ENCODE measurements around the gene ZNF827.

ZNF827 gene

DNA sequence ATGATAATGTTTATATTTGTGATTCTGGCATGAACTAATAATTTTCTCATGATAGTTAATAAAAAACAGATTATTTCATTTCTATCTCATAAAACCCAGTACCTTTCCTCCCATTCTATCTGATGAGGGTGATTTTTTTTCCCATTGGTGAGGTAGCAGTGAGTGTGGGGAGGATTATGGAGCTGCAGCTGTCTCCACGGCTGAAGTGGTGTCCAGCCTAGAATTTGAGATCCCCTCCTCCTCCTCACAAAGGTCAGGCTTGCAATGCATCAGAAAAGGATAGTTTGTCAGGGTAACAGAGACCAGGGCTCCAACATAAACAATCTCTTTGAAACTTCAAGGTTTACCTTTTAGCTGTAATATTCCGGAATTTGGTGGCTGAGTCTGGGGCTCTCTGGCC lies 197.8 kb downstream of the ZNF827 start:
- Histone ChIP-seq H3K27ac (ENCODE audit: extremely low read depth, low read depth, low read length) (no peak overlapping the region), H3K4me1 (ENCODE audit: control insufficient read depth, insufficient read depth, low read length) (no peaks in the 10 kb centered on the region), H3K4me3 (ENCODE audit: low read depth, low read length) (no peak overlapping the region), H3K9me3 (ENCODE audit: control insufficient read depth, insufficient read depth, low read depth, low read length) (no peaks in the 10 kb centered on the region), H3K36me3 (ENCODE audit: control insufficient read depth in 2 of 2, insufficient read depth in 1 of 2, low read length in 2 of 2) (no peaks in the 10 kb centered on the region)
- POLR2A ChIA-PET, result no interaction called here
- TF ChIP-seq KLF8 (tag by site-specific recombination; IDR thresholded peaks at IDR 0.05), result no peak
- TF ChIP-seq, protein P1, sequence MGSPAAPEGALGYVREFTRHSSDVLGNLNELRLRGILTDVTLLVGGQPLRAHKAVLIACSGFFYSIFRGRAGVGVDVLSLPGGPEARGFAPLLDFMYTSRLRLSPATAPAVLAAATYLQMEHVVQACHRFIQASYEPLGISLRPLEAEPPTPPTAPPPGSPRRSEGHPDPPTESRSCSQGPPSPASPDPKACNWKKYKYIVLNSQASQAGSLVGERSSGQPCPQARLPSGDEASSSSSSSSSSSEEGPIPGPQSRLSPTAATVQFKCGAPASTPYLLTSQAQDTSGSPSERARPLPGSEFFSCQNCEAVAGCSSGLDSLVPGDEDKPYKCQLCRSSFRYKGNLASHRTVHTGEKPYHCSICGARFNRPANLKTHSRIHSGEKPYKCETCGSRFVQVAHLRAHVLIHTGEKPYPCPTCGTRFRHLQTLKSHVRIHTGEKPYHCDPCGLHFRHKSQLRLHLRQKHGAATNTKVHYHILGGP (tag by site-specific recombination; IDR thresholded peaks at IDR 0.05), result no peak
- TF ChIP-seq, protein P2, sequence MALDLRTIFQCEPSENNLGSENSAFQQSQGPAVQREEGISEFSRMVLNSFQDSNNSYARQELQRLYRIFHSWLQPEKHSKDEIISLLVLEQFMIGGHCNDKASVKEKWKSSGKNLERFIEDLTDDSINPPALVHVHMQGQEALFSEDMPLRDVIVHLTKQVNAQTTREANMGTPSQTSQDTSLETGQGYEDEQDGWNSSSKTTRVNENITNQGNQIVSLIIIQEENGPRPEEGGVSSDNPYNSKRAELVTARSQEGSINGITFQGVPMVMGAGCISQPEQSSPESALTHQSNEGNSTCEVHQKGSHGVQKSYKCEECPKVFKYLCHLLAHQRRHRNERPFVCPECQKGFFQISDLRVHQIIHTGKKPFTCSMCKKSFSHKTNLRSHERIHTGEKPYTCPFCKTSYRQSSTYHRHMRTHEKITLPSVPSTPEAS (tag by site-specific recombination; IDR thresholded peaks at IDR 0.05), result no peak
- TF ChIP-seq, protein P3, sequence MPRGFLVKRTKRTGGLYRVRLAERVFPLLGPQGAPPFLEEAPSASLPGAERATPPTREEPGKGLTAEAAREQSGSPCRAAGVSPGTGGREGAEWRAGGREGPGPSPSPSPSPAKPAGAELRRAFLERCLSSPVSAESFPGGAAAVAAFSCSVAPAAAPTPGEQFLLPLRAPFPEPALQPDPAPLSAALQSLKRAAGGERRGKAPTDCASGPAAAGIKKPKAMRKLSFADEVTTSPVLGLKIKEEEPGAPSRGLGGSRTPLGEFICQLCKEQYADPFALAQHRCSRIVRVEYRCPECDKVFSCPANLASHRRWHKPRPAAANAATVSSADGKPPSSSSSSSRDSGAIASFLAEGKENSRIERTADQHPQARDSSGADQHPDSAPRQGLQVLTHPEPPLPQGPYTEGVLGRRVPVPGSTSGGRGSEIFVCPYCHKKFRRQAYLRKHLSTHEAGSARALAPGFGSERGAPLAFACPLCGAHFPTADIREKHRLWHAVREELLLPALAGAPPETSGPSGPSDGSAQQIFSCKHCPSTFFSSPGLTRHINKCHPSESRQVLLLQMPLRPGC (tag by site-specific recombination; IDR thresholded peaks at IDR 0.05), result no peak
- TF ChIP-seq ZNF112 (tag by site-specific recombination; IDR thresholded peaks at IDR 0.05), result no peak
- TF ChIP-seq ZSCAN16 (tag by site-specific recombination; IDR thresholded peaks at IDR 0.05), result no peak
- CTCF ChIA-PET, result no interaction called here

DNA sequence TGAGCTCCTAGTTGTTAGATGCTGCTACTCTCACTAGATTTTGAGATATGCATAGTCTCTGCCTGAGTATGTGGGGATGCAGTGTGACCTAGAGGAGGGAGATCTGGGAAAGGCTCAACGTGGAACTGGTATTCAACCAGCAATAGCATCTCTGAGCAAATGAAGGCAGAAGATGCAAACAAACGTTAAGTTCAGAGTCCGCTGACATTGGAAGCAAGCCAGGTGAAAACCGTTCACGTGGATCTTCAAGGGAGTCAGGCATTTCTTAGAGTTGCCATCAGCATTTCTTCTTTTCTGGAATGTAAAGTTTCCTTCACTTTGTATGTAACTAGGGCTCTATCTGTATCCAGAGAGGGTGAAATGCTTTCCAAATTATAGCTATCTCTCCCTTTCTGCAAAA lies 198.8 kb downstream of the ZNF827 start:
- Histone ChIP-seq H3K27ac (ENCODE audit: extremely low read depth, low read depth, low read length) (no peak overlapping the region), H3K4me1 (ENCODE audit: control insufficient read depth, insufficient read depth, low read length) (no peaks in the 10 kb centered on the region), H3K4me3 (ENCODE audit: low read depth, low read length) (no peak overlapping the region), H3K9me3 (ENCODE audit: control insufficient read depth, insufficient read depth, low read depth, low read length) (no peaks in the 10 kb centered on the region), H3K36me3 (ENCODE audit: control insufficient read depth in 2 of 2, insufficient read depth in 1 of 2, low read length in 2 of 2) (no peaks in the 10 kb centered on the region)
- ChIA-PET CTCF (no interaction called here), POLR2A (no interaction called here)
- TF ChIP-seq ZNF157 (tag by site-specific recombination; IDR thresholded peaks at IDR 0.05) (no peak), KLF9 (tag by site-specific recombination; IDR thresholded peaks at IDR 0.05; ENCODE audit: low read depth) (no peak), ZNF202 (tag by site-specific recombination; IDR thresholded peaks at IDR 0.05; ENCODE audit: borderline replicate concordance) (no peak), ZNF19 (tag by site-specific recombination; IDR thresholded peaks at IDR 0.05; ENCODE audit: low read depth) (no peak), GLIS2 (tag by site-specific recombination; IDR thresholded peaks at IDR 0.05) (no peak), ZNF248 (tag by site-specific recombination; IDR thresholded peaks at IDR 0.05) (no peak)
- TF ChIP-seq, protein P4, sequence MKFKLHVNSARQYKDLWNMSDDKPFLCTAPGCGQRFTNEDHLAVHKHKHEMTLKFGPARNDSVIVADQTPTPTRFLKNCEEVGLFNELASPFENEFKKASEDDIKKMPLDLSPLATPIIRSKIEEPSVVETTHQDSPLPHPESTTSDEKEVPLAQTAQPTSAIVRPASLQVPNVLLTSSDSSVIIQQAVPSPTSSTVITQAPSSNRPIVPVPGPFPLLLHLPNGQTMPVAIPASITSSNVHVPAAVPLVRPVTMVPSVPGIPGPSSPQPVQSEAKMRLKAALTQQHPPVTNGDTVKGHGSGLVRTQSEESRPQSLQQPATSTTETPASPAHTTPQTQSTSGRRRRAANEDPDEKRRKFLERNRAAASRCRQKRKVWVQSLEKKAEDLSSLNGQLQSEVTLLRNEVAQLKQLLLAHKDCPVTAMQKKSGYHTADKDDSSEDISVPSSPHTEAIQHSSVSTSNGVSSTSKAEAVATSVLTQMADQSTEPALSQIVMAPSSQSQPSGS (tag by site-specific recombination; IDR thresholded peaks at IDR 0.05; ENCODE audit: low read depth), result no peak

DNA sequence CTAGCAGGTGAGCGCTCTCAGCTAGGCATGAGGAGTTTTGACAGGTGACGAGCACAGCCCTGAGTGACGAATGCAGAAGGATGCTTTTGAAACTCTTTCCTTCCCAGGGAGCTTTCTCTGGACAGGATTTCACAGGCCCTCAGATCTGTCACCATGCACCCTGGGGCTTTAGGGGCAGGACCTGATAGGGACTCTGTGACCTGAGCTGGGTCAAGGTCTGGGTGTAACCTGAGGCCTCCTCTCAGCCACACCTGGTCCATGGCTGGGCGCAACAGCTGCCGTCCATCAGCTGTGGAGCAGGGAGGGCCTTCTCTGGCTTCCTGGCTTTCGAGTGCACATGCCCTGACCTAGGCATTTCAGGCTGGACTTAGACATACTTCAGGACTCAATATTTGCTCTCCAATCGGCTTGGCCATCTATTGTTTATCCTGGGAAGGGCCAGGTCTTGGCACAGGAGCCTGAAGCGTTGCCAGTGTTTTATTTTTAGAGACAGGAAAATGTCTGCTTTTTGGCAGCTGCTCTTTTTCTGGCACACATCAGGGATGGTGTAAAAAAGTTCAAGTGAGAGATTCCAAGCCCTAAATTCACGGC lies 202.3 kb downstream of the ZNF827 start:
- Histone ChIP-seq H3K4me3 (ENCODE audit: low read depth, low read length) (no peak overlapping the region), H3K4me1 (ENCODE audit: control insufficient read depth, insufficient read depth, low read length) (no peaks in the 10 kb centered on the region), H3K27ac (ENCODE audit: extremely low read depth, low read depth, low read length) (no peak overlapping the region), H3K36me3 (ENCODE audit: control insufficient read depth in 2 of 2, insufficient read depth in 1 of 2, low read length in 2 of 2) (no peaks in the 10 kb centered on the region), H3K9me3 (ENCODE audit: control insufficient read depth, insufficient read depth, low read depth, low read length) (no peaks in the 10 kb centered on the region)
- POLR2A ChIA-PET, result no interaction called here
- CTCF ChIA-PET, result interaction anchor here (0.6 kb wide), 1 partner anchor 7 kb away, joined by 4 read pairs; no protein-coding TSS in a partner anchor
- TF ChIP-seq ZNF19 (tag by site-specific recombination; IDR thresholded peaks at IDR 0.05; ENCODE audit: low read depth) (no peak), EGR2 (tag by site-specific recombination; IDR thresholded peaks at IDR 0.05; ENCODE audit: low read depth) (no peak), ZNF76 (tag by site-specific recombination; IDR thresholded peaks at IDR 0.05; ENCODE audit: borderline replicate concordance, low read depth) (no peak), ZNF155 (tag by site-specific recombination; IDR thresholded peaks at IDR 0.05) (no peak), ZNF585B (tag by site-specific recombination; IDR thresholded peaks at IDR 0.05) (no peak), ZNF239 (tag by site-specific recombination; IDR thresholded peaks at IDR 0.05) (no peak)
- TF ChIP-seq, protein P5, sequence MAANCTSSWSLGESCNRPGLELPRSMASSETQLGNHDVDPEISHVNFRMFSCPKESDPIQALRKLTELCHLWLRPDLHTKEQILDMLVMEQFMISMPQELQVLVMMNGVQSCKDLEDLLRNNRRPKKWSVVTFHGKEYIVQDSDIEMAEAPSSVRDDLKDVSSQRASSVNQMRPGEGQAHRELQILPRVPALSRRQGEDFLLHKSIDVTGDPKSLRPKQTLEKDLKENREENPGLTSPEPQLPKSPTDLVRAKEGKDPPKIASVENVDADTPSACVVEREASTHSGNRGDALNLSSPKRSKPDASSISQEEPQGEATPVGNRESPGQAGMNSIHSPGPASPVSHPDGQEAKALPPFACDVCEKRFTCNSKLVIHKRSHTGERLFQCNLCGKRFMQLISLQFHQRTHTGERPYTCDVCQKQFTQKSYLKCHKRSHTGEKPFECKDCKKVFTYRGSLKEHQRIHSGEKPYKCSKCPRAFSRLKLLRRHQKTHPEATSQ (tag by site-specific recombination; IDR thresholded peaks at IDR 0.05), result no peak
- TF ChIP-seq, protein P6, sequence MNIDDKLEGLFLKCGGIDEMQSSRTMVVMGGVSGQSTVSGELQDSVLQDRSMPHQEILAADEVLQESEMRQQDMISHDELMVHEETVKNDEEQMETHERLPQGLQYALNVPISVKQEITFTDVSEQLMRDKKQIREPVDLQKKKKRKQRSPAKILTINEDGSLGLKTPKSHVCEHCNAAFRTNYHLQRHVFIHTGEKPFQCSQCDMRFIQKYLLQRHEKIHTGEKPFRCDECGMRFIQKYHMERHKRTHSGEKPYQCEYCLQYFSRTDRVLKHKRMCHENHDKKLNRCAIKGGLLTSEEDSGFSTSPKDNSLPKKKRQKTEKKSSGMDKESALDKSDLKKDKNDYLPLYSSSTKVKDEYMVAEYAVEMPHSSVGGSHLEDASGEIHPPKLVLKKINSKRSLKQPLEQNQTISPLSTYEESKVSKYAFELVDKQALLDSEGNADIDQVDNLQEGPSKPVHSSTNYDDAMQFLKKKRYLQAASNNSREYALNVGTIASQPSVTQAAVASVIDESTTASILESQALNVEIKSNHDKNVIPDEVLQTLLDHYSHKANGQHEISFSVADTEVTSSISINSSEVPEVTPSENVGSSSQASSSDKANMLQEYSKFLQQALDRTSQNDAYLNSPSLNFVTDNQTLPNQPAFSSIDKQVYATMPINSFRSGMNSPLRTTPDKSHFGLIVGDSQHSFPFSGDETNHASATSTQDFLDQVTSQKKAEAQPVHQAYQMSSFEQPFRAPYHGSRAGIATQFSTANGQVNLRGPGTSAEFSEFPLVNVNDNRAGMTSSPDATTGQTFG (tag by site-specific recombination; IDR thresholded peaks at IDR 0.05; ENCODE audit: borderline replicate concordance), result no peak
- TF ChIP-seq, protein P4 (tag by site-specific recombination; IDR thresholded peaks at IDR 0.05; ENCODE audit: low read depth), result no peak

All from HEK293 (cell line).